GM19351 (cell line): Measurements from ENCODE around the gene MRGPRG.
"Not testable (repeated sequence)": the region's sequence is repeated elsewhere in the genome, so short reads cannot be mapped to it uniquely, and the experiment has no call there.

ENCODE experiments used
- ATAC-seq: cut with Tn5 transposase; IDR thresholded peaks from one replicate; pipeline ENCODE4 v1.9.1; 2021; ENCODE audit warnings: mild to moderate bottlenecking, moderate library complexity; ENCODE audit not compliant: unreplicated experiment

MRGPRG gene

GRCh38 chr11:3177931-3178330 lies 40.7 kb downstream of the MRGPRG start:
- no peak for ATAC-seq

GRCh38 chr11:3176487-3176886 lies 42.1 kb downstream of the MRGPRG start:
- no peak for ATAC-seq

GRCh38 chr11:3175194-3175593 lies 43.4 kb downstream of the MRGPRG start:
- ATAC-seq, result no peak

GRCh38 chr11:3174387-3174786 lies 44.2 kb downstream of the MRGPRG start:
- ATAC-seq, result no peak

GRCh38 chr11:3173795-3174194 lies 44.8 kb downstream of the MRGPRG start:
- no peak for ATAC-seq

- no peak for ATAC-seq
Observed at GRCh38 chr11:3171931-3172560, 46.6 kb downstream of the MRGPRG start.

- no peak for ATAC-seq
Observed at GRCh38 chr11:3170756-3171650, 47.6 kb downstream of the MRGPRG start.

- no peak for ATAC-seq
Observed at GRCh38 chr11:3170044-3170755, 48.4 kb downstream of the MRGPRG start.

- ATAC-seq, result no peak
Observed at GRCh38 chr11:3169255-3170043, 49.2 kb downstream of the MRGPRG start.

- ATAC-seq, result not testable (repeated sequence)
Observed at GRCh38 chr11:3168742-3169254, 49.8 kb downstream of the MRGPRG start.
